Mesenchymal stem cell (in vitro differentiated cells and primary cell): ENCODE results near the gene NLRP5.

Source experiments
- DNase-seq: peaks from one replicate; pipeline ENCODE4 v3.0.0-alpha.2; 2013
- H2AFZ ChIP-seq: one replicate; pipeline ENCODE4 v1.6.1; 2013; ENCODE audit warnings: low read depth, mild to moderate bottlenecking, control low read depth, inconsistent platforms, low read length, moderate library complexity
- H2AK5ac ChIP-seq: 2 replicates; pipeline ENCODE4 v1.6.1; 2013; ENCODE audit warnings: low read length, moderate library complexity, mild to moderate bottlenecking, inconsistent platforms; ENCODE audit not compliant: severe bottlenecking
- H2BK120ac ChIP-seq: one replicate; pipeline ENCODE4 v1.6.1; 2013; ENCODE audit warnings: low read depth, mild to moderate bottlenecking, inconsistent platforms, low read length, moderate library complexity
- H2BK12ac ChIP-seq, 2 experiments: one replicate each; pipeline ENCODE4 v1.6.1; 2013; ENCODE audit warnings: inconsistent platforms in 2 of 2, low read length in 2 of 2, mild to moderate bottlenecking in 2 of 2, moderate library complexity in 2 of 2, control low read depth in 1 of 2
- H2BK15ac ChIP-seq: one replicate; pipeline ENCODE4 v1.6.1; 2013; ENCODE audit warnings: mild to moderate bottlenecking, low read depth, inconsistent platforms; ENCODE audit not compliant: poor library complexity, severe bottlenecking
- H2BK5ac ChIP-seq: 2 replicates; pipeline ENCODE4 v1.6.1; 2013; ENCODE audit warnings: low read depth, mild to moderate bottlenecking, low read length, control low read depth, inconsistent platforms; ENCODE audit not compliant: poor library complexity, severe bottlenecking
- H3K14ac ChIP-seq, 2 experiments: one replicate each; pipeline ENCODE4 v1.6.1; 2013; ENCODE audit warnings: inconsistent platforms in 2 of 2, low read length in 2 of 2, control low read depth in 1 of 2, mild to moderate bottlenecking in 1 of 2, moderate library complexity in 1 of 2
- H3K18ac ChIP-seq, 2 experiments: one replicate each; pipeline ENCODE4 v1.6.1; 2013; ENCODE audit warnings: inconsistent platforms in 2 of 2, low read length in 2 of 2, control low read depth in 1 of 2, low read depth in 1 of 2, mild to moderate bottlenecking in 1 of 2
- H3K23ac ChIP-seq, 2 experiments: one replicate each; pipeline ENCODE4 v1.6.1; 2013; ENCODE audit warnings: inconsistent platforms in 2 of 2, low read length in 2 of 2, mild to moderate bottlenecking in 2 of 2, moderate library complexity in 2 of 2, control low read depth in 1 of 2
- H3K27ac ChIP-seq: 2 replicates; pipeline ENCODE4 v1.5.1; 2013; ENCODE audit warnings: mild to moderate bottlenecking, moderate library complexity, low read length, control low read depth, inconsistent platforms; ENCODE audit not compliant: poor library complexity, severe bottlenecking
- H3K27me3 ChIP-seq, 2 experiments: 2 replicates each; pipeline versions ENCODE4 v1.6.1 to v1.7.0; 2013; ENCODE audit warnings: low read length in 2 of 2, mild to moderate bottlenecking in 2 of 2, moderate library complexity in 2 of 2, control low read depth in 1 of 2, inconsistent platforms in 1 of 2; ENCODE audit not compliant: control insufficient read depth in 1 of 2, insufficient read depth in 1 of 2
- H3K36me3 ChIP-seq, 2 experiments: 2 replicates each; pipeline versions ENCODE4 v1.6.1 to v1.7.0; 2013; ENCODE audit warnings: low read length in 2 of 2, control low read depth in 1 of 2, inconsistent platforms in 1 of 2, low read depth in 1 of 2, mild to moderate bottlenecking in 1 of 2; ENCODE audit not compliant: insufficient read depth in 2 of 2, control insufficient read depth in 1 of 2
- H3K4ac ChIP-seq, 2 experiments: one replicate each; pipeline ENCODE4 v1.6.1; 2013; ENCODE audit warnings: inconsistent platforms in 2 of 2, low read length in 2 of 2, mild to moderate bottlenecking in 2 of 2, moderate library complexity in 2 of 2, control low read depth in 1 of 2, low read depth in 1 of 2
- H3K4me1 ChIP-seq: 2 replicates; pipeline ENCODE4 v1.6.1; 2013; ENCODE audit warnings: low read depth, low read length, control low read depth; ENCODE audit not compliant: control insufficient read depth, insufficient read depth
- H3K4me2 ChIP-seq: 2 replicates; pipeline ENCODE4 v1.6.1; 2013; ENCODE audit warnings: low read length, mild to moderate bottlenecking, inconsistent platforms; ENCODE audit not compliant: poor library complexity, severe bottlenecking
- H3K4me3 ChIP-seq, 2 experiments: 2 replicates each; pipeline versions ENCODE4 v1.5.1 to v1.7.0; 2013; ENCODE audit warnings: low read length in 2 of 2, mild to moderate bottlenecking in 2 of 2, control low read depth in 1 of 2, low read depth in 1 of 2; ENCODE audit not compliant: insufficient read depth in 1 of 2
- H3K79me1 ChIP-seq: replicated peaks from 2 replicates; pipeline ENCODE4 v1.6.1; 2013; ENCODE audit warnings: mild to moderate bottlenecking, control low read depth, low read length, inconsistent platforms; ENCODE audit not compliant: poor library complexity, severe bottlenecking
- H3K9ac ChIP-seq: 2 replicates; pipeline ENCODE4 v1.7.0; 2013; ENCODE audit warnings: mild to moderate bottlenecking, low read length, moderate library complexity
- H3K9me3 ChIP-seq: 2 replicates; pipeline ENCODE4 v1.7.0; 2013; ENCODE audit warnings: mild to moderate bottlenecking, low read length; ENCODE audit not compliant: control insufficient read depth
- H4K8ac ChIP-seq: one replicate; pipeline ENCODE4 v1.6.1; 2013; ENCODE audit warnings: inconsistent platforms, mild to moderate bottlenecking, low read length, moderate library complexity
- H4K91ac ChIP-seq: one replicate; pipeline ENCODE4 v1.6.1; 2013; ENCODE audit warnings: mild to moderate bottlenecking, low read length, inconsistent platforms
- WGBS: methylation state at CpG from one replicate; pipeline ENCODE4 v1.1.7; 2013; ENCODE audit warnings: mixed read lengths; 5-methylcytosine and 5-hydroxymethylcytosine counted together

NLRP5 gene

DNA sequence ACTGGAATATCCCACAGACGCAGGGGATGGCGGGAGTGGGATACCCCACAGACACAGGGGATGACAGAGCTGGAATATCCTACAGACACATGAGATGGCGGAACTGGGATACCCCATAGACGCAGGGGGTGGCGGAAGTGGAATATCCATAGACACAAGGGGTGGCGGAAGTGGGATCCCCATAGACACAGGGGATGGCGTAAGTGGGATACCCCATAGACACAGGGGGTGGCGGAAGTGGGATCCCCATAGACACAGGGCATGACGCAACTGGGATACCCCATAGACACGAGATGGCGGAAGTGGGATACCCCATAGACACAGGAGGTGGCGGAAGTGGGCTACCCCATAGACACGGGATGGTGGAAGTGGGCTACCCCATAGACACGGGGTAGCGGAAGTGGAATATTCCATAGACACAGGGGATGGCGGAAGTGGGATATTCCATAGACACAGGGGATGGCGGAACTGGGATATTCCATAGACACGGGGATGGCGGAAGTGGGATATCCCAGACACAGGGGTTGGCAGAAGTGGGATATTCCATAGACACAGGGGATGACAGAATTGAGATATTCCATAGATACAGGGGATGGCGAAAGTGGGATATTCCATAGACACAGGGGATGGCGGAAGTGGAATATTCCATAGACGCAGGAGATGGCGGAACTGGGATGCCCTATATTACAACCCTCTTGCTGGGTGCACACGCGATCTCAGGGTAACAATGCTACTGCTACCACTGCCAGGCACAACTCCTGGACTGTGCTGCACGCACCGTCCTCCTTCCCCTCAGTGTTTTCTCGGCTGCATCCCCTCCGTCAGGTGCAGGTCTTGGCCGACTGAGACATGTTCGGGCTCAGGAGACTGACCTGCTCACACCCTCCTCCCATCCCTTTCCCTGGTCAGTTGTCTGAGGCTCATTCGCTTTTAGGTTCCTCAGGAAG, 106.4 kb downstream of the NLRP5 start:
- Histone ChIP-seq H2BK120ac (no peak overlapping the region), H2BK5ac (no peak overlapping the region), H4K8ac (no peak overlapping the region), H3K9me3 (no peaks in the 10 kb centered on the region), H3K27me3 (no peaks in the 10 kb centered on the region), H3K18ac (no peak overlapping the region), H2BK15ac (no peak overlapping the region), H3K4ac (no peak overlapping the region), H2AK5ac (no peak overlapping the region), H3K4me1 (peaks cover 15% of the 10 kb centered on the region), H2AFZ (no peak overlapping the region), H3K4me3 (no peak overlapping the region), H2BK12ac (no peak overlapping the region), H3K79me1 (peaks cover 47% of the 10 kb centered on the region), H4K91ac (no peak overlapping the region), H3K27ac (no peak overlapping the region), H3K14ac (no peak overlapping the region), H3K36me3 (peaks cover 31 to 69% of the 10 kb centered on the region in 2 experiments), H3K4me2 (no peak overlapping the region), H3K9ac (no peak overlapping the region), H3K23ac (no peak overlapping the region)
- 98% methylated on average over 32 of the region's 32 CpGs for WGBS
- DNase-seq = no peak

GRCh38 chr19:56094449-56094848, 107.9 kb downstream of the NLRP5 start:
- Histone ChIP-seq H3K4me2 (no peak overlapping the region), H3K79me1 (peaks cover 48% of the 10 kb centered on the region), H3K23ac (no peak overlapping the region), H3K9ac (no peak overlapping the region), H2AK5ac (no peak overlapping the region), H2AFZ (no peak overlapping the region), H2BK120ac (no peak overlapping the region), H3K4ac (no peak overlapping the region), H3K36me3 (peaks cover 31 to 68% of the 10 kb centered on the region in 2 experiments), H3K14ac (no peak overlapping the region), H4K8ac (no peak overlapping the region), H3K4me1 (peaks cover 13% of the 10 kb centered on the region), H3K27me3 (no peaks in the 10 kb centered on the region), H4K91ac (no peak overlapping the region), H2BK12ac (no peak overlapping the region), H3K18ac (no peak overlapping the region), H2BK5ac (no peak overlapping the region), H3K4me3 (no peak overlapping the region), H3K27ac (no peak overlapping the region), H3K9me3 (no peaks in the 10 kb centered on the region), H2BK15ac (no peak overlapping the region)
- DNase-seq = no peak
- 85% methylated on average over 8 of the region's 9 CpGs for WGBS

DNA sequence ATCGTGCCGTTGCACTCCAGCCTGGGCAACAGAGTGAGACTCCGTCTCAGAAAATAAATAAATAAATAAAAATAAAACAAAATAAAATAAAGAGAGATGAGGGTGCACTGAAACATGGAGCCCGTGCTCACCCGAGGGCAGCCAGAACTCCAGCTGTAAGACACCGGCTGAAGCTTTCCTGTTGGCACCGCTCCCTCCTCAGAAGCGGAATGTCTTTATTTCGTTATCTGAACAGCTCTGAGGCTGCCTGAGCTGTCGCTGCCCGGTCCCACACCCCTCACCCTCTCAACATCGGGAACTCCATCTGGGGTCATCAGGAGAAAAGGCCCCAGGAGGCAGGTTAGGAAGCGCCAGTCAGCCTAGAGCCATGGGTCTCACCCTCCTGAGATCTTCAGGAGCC, 110.1 kb downstream of the NLRP5 start:
- H3K79me1 ChIP-seq = peaks cover 49% of the 10 kb centered on the region
- H2BK5ac ChIP-seq = no peak overlapping the region
- no peak overlapping the region for H2AK5ac ChIP-seq
- 97% methylated on average over 10 of the region's 13 CpGs for WGBS
- no peak overlapping the region for H4K8ac ChIP-seq
- H3K36me3 ChIP-seq = peaks cover 38 to 78% of the 10 kb centered on the region in 2 experiments
- H2BK15ac ChIP-seq = no peak overlapping the region
- H3K14ac ChIP-seq = no peak overlapping the region
- H3K23ac ChIP-seq = no peak overlapping the region
- H3K4ac ChIP-seq = no peak overlapping the region
- H2BK12ac ChIP-seq = no peak overlapping the region
- H3K27me3 ChIP-seq = no peaks in the 10 kb centered on the region
- peaks cover 6% of the 10 kb centered on the region for H3K4me1 ChIP-seq
- no peak overlapping the region for H3K4me3 ChIP-seq
- H3K4me2 ChIP-seq = no peak overlapping the region
- H3K18ac ChIP-seq = no peak overlapping the region
- H2BK120ac ChIP-seq = no peak overlapping the region
- H3K9ac ChIP-seq = no peak overlapping the region
- no peak overlapping the region for H2AFZ ChIP-seq
- no peak overlapping the region for H3K27ac ChIP-seq
- DNase-seq = no peak
- H3K9me3 ChIP-seq = no peaks in the 10 kb centered on the region
- H4K91ac ChIP-seq = no peak overlapping the region

- no peak overlapping the region for H2AFZ ChIP-seq
- H2BK120ac ChIP-seq = no peak overlapping the region
- no peak overlapping the region for H3K4me2 ChIP-seq
- no peaks in the 10 kb centered on the region for H3K9me3 ChIP-seq
- H4K8ac ChIP-seq = no peak overlapping the region
- H2BK5ac ChIP-seq = no peak overlapping the region
- H3K36me3 ChIP-seq = peaks cover 43 to 80% of the 10 kb centered on the region in 2 experiments
- H3K27ac ChIP-seq = no peak overlapping the region
- no peak overlapping the region for H3K23ac ChIP-seq
- peaks cover 47% of the 10 kb centered on the region for H3K79me1 ChIP-seq
- 96% methylated on average over 23 of the region's 23 CpGs for WGBS
- no peak overlapping the region for H3K4me3 ChIP-seq
- H3K9ac ChIP-seq = no peak overlapping the region
- no peak overlapping the region for H2BK15ac ChIP-seq
- no peak overlapping the region for H3K14ac ChIP-seq
- H3K18ac ChIP-seq = no peak overlapping the region
- no peak overlapping the region for H4K91ac ChIP-seq
- no peak overlapping the region for H2AK5ac ChIP-seq
- peaks cover 3% of the 10 kb centered on the region for H3K4me1 ChIP-seq
- no peaks in the 10 kb centered on the region for H3K27me3 ChIP-seq
- H2BK12ac ChIP-seq = no peak overlapping the region
- H3K4ac ChIP-seq = no peak overlapping the region
- DNase-seq = no peak
Observed at GRCh38 chr19:56097306-56097705, 110.7 kb downstream of the NLRP5 start.
